ENCODE results near the gene CORIN.

DNA sequence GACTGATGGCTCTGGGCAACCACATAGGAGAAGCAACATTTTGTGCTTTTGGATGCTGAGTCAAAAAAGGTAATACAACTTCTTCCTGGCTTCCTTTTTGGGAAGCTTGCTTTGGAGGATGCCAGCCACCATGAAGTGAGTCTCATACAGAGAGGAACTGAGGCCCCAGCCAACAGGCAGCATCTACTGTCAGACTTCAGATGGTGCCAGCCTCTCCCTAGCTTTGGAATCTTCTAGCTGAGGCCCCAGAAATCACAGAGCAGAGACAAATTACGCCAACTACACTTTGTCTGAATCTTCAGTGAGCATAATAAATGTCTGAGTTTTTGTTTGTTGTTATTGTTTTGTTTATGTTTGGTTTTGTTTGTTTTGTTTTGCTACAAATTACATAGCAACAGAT is 216.7 kb downstream of the CORIN start:
- TF ChIP-seq, protein P1, sequence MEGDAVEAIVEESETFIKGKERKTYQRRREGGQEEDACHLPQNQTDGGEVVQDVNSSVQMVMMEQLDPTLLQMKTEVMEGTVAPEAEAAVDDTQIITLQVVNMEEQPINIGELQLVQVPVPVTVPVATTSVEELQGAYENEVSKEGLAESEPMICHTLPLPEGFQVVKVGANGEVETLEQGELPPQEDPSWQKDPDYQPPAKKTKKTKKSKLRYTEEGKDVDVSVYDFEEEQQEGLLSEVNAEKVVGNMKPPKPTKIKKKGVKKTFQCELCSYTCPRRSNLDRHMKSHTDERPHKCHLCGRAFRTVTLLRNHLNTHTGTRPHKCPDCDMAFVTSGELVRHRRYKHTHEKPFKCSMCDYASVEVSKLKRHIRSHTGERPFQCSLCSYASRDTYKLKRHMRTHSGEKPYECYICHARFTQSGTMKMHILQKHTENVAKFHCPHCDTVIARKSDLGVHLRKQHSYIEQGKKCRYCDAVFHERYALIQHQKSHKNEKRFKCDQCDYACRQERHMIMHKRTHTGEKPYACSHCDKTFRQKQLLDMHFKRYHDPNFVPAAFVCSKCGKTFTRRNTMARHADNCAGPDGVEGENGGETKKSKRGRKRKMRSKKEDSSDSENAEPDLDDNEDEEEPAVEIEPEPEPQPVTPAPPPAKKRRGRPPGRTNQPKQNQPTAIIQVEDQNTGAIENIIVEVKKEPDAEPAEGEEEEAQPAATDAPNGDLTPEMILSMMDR (IDR thresholded peaks at IDR 0.05 in 2 of 3, conservative IDR thresholded peaks at IDR 0.05 in 1 of 3; ENCODE audit: borderline replicate concordance in 1 of 3, insufficient read depth in 1 of 3, low read depth in 2 of 3, low read length in 2 of 3) = no peak
- TF ChIP-seq, protein P2, sequence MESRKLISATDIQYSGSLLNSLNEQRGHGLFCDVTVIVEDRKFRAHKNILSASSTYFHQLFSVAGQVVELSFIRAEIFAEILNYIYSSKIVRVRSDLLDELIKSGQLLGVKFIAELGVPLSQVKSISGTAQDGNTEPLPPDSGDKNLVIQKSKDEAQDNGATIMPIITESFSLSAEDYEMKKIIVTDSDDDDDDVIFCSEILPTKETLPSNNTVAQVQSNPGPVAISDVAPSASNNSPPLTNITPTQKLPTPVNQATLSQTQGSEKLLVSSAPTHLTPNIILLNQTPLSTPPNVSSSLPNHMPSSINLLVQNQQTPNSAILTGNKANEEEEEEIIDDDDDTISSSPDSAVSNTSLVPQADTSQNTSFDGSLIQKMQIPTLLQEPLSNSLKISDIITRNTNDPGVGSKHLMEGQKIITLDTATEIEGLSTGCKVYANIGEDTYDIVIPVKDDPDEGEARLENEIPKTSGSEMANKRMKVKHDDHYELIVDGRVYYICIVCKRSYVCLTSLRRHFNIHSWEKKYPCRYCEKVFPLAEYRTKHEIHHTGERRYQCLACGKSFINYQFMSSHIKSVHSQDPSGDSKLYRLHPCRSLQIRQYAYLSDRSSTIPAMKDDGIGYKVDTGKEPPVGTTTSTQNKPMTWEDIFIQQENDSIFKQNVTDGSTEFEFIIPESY (IDR thresholded peaks at IDR 0.05; ENCODE audit: extremely low read depth, insufficient replicate concordance, low read length) = no peak
- TF ChIP-seq CEBPB (IDR thresholded peaks at IDR 0.05; ENCODE audit: low read depth) = no peak
- TF ChIP-seq, protein P3, sequence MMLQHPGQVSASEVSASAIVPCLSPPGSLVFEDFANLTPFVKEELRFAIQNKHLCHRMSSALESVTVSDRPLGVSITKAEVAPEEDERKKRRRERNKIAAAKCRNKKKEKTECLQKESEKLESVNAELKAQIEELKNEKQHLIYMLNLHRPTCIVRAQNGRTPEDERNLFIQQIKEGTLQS (IDR thresholded peaks at IDR 0.05) = no peak

Measured in HCT116 (cell line).